Measurements from ENCODE around the gene ZCRB1. TPM values are rescaled to one million over a fixed set of nuclear protein-coding genes. Genes with fewer than 3 reads are reported as not detected.

The ZCRB1 gene
- total and polyA plus RNA-seq, 2 experiments from 2014 or later: 18.1 to 256 TPM

GRCh38 chr12:42275499-42275898, 50.4 kb downstream of the ZCRB1 start:
- H3K9me3 Mint-ChIP-seq: peaks cover 17% of the 10 kb centered on the region

More at GRCh38 chr12:42275499-42275898, 50.4 kb downstream of the ZCRB1 start:
- no peak for ATAC-seq
- H3F3A ChIP-seq (replicated peaks; ENCODE audit: low read depth): no peaks in the 10 kb centered on the region
- H3K27ac ChIP-seq (ENCODE audit: low read depth): no peak overlapping the region
- H3K79me2 ChIP-seq (replicated peaks; ENCODE audit: insufficient read depth): no peaks in the 10 kb centered on the region
- no peak overlapping the region for H3K4me3 ChIP-seq
- H3K4me3 Mint-ChIP-seq: no peak overlapping the region
- no peak overlapping the region for H2AFZ ChIP-seq
- H3K27ac Mint-ChIP-seq: no peak overlapping the region
- H3K27me3 ChIP-seq (ENCODE audit: insufficient read depth): no peaks in the 10 kb centered on the region
- TF ChIP-seq JUNB (IDR thresholded peaks at IDR 0.05; ENCODE audit: unreplicated experiment) (no peak), POLR2AphosphoS5 (IDR thresholded peaks at IDR 0.05; ENCODE audit: low read depth) (no peak), ZNF114 (CRISPR knock-in tag; IDR thresholded peaks at IDR 0.05) (no peak), EZH2 (IDR thresholded peaks at IDR 0.05; ENCODE audit: low read depth, unreplicated experiment) (no peak), ZNF331 (CRISPR knock-in tag; IDR thresholded peaks at IDR 0.05; ENCODE audit: low read depth) (no peak), CREB1 (CRISPR knock-in tag; IDR thresholded peaks at IDR 0.05; ENCODE audit: low read depth) (no peak), ETS1 (IDR thresholded peaks at IDR 0.05) (no peak), ZNF462 (CRISPR knock-in tag; IDR thresholded peaks at IDR 0.05) (no peak), NANOG (IDR thresholded peaks at IDR 0.05; ENCODE audit: borderline replicate concordance) (no peak), EZH2phosphoT487 (IDR thresholded peaks at IDR 0.05; ENCODE audit: unreplicated experiment) (no peak), STAT1 (IDR thresholded peaks at IDR 0.05; ENCODE audit: unreplicated experiment) (no peak)
- TF ChIP-seq, protein P1, sequence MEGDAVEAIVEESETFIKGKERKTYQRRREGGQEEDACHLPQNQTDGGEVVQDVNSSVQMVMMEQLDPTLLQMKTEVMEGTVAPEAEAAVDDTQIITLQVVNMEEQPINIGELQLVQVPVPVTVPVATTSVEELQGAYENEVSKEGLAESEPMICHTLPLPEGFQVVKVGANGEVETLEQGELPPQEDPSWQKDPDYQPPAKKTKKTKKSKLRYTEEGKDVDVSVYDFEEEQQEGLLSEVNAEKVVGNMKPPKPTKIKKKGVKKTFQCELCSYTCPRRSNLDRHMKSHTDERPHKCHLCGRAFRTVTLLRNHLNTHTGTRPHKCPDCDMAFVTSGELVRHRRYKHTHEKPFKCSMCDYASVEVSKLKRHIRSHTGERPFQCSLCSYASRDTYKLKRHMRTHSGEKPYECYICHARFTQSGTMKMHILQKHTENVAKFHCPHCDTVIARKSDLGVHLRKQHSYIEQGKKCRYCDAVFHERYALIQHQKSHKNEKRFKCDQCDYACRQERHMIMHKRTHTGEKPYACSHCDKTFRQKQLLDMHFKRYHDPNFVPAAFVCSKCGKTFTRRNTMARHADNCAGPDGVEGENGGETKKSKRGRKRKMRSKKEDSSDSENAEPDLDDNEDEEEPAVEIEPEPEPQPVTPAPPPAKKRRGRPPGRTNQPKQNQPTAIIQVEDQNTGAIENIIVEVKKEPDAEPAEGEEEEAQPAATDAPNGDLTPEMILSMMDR (conservative IDR thresholded peaks at IDR 0.05; ENCODE audit: low read depth in 2 of 2): no peak
- TF ChIP-seq, protein P2, sequence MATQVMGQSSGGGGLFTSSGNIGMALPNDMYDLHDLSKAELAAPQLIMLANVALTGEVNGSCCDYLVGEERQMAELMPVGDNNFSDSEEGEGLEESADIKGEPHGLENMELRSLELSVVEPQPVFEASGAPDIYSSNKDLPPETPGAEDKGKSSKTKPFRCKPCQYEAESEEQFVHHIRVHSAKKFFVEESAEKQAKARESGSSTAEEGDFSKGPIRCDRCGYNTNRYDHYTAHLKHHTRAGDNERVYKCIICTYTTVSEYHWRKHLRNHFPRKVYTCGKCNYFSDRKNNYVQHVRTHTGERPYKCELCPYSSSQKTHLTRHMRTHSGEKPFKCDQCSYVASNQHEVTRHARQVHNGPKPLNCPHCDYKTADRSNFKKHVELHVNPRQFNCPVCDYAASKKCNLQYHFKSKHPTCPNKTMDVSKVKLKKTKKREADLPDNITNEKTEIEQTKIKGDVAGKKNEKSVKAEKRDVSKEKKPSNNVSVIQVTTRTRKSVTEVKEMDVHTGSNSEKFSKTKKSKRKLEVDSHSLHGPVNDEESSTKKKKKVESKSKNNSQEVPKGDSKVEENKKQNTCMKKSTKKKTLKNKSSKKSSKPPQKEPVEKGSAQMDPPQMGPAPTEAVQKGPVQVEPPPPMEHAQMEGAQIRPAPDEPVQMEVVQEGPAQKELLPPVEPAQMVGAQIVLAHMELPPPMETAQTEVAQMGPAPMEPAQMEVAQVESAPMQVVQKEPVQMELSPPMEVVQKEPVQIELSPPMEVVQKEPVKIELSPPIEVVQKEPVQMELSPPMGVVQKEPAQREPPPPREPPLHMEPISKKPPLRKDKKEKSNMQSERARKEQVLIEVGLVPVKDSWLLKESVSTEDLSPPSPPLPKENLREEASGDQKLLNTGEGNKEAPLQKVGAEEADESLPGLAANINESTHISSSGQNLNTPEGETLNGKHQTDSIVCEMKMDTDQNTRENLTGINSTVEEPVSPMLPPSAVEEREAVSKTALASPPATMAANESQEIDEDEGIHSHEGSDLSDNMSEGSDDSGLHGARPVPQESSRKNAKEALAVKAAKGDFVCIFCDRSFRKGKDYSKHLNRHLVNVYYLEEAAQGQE (IDR thresholded peaks at IDR 0.05; ENCODE audit: unreplicated experiment): no peak
- H3K27me3 Mint-ChIP-seq (ENCODE audit: insufficient read depth, low read depth, poor library complexity): no peaks in the 10 kb centered on the region
- no peaks in the 10 kb centered on the region for H3K4me1 ChIP-seq (ENCODE audit: insufficient read depth)
- H3K36me3 Mint-ChIP-seq (ENCODE audit: low read depth): peaks cover 5% of the 10 kb centered on the region; the same call in 1 of the 3 replicates
- H3K4me1 Mint-ChIP-seq: peaks cover 2% of the 10 kb centered on the region; the same call in 1 of the 3 replicates
- H4K20me1 ChIP-seq (replicated peaks; ENCODE audit: insufficient read depth): no peaks in the 10 kb centered on the region
- H3K4me2 ChIP-seq: no peak overlapping the region
- no peak for DNase-seq (ENCODE audit: low spot score)
- no peaks in the 10 kb centered on the region for H3K36me3 ChIP-seq (ENCODE audit: insufficient read depth)
- H3K9me2 ChIP-seq (ENCODE audit: insufficient read depth): no peaks in the 10 kb centered on the region
